ENCODE measurements around the gene TES.
"Not testable (repeated sequence)": the region's sequence is repeated elsewhere in the genome, so short reads cannot be mapped to it uniquely, and the experiment has no call there.

TES gene

GRCh38 chr7:116293633-116294032, 83.3 kb downstream of the TES start:
- no peak for DNase-seq

DNA sequence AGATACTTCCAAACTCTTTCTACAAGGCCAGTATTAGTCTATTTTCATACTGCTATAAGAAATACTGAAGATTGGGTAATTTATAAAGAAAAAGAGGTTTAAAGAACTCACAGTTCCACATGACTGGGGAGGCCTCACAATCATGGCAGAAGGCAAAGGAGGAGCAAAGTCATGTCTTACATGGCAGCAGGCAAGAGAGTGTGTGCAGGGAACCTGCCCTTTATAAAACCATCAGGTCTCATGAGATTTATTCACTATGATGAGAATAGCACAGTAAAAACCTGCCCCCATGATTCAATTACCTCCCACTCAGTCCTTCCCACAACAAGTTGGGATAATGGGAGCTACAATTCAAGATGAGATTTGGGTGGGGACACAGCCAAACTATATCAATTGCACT, 85.6 kb downstream of the TES start:
- DNase-seq: not testable (repeated sequence)

DNA sequence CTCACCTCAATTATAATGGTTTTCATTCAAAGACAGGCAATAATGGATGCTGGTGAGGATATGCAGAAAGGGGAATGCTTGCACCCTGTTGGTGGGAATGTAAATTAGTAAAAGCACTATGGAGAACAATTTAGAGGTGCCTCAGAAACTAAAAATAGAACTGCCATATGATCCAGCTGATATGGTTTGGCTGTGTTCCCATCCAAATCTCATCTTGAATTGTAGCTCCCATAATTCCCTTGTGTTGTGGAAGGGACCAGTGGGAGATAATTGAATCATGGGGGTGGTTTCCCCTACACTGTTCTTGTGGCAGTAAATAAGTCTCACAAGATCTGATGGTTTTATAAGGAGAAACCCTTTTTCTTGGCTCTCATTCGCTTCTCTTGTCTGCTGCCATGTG, 87.7 kb downstream of the TES start:
- no peak for DNase-seq

- DNase-seq: no peak
Observed at GRCh38 chr7:116298576-116298975, 88.2 kb downstream of the TES start.

GRCh38 chr7:116305485-116306408, 95.4 kb downstream of the TES start:
- DNase-seq: no peak

- DNase-seq: no peak
Observed at GRCh38 chr7:116306409-116307048, 96.2 kb downstream of the TES start.

DNA sequence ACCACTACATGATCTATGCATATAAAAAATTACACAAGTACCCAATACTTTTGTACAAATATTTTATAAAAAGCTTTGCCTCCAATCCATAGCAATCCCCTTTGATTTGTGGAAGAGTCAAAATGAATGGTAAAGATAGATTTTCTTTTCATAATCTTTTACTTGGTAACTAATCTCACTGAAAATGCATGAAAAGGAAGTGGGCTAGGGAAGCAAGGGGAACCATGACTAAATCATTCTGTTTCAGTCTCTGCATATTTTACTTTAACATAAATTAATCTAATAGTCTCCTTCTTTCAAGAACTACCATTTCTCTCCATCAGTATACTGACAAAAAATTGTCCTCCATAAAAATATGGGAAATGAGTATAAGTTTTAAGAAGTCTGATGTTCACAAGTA, 96.9 kb downstream of the TES start:
- no peak for DNase-seq

All from DMS 273 treated with DMSO at 0.1 percent for 48 hours (cell line).